ENCODE measurements around the gene PRPF39. TPM values are rescaled to one million over a fixed set of nuclear protein-coding genes. Genes with fewer than 3 reads are reported as not detected.

PRPF39 gene
- total RNA-seq, 2 experiments from 2014 or later = 58.9 to 64.3 TPM

DNA sequence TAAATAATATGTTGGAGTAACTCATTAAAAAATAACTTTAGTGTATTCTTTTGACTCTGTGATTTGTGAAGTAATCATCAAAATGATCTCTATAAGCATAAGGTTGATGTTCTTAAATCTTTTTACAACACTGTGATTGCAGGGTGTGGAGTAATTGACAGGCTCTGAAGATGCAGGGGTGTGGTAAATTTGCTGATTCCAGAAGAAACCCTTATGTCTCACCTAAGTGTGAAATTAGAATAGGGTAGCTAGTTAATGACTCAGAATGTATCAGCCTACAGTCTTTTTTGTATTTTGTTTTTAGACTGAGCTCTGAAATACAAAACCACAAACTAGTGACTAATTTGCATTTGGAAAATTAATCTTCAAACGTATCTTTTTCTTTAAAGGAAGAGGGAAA lies 5.9 kb downstream of the PRPF39 start:
- H3K9me3 Mint-ChIP-seq = no peaks in the 10 kb centered on the region
- peak overlapping the region; percentile 17 for H3K4me3 Mint-ChIP-seq
- no peak for TF ChIP-seq CTCF (IDR thresholded peaks at IDR 0.05)
- intact Hi-C loops (cut with DNase I, micrococcal nuclease) = no loop called here
- Histone ChIP-seq H3K27ac (ENCODE audit: low read depth in 1 of 2, low read length in 2 of 2) (no peak overlapping the region), H3K4me3 (ENCODE audit: low read length) (no peak overlapping the region), H3K27me3 (ENCODE audit: control insufficient read depth in 1 of 2, insufficient read depth in 2 of 2, low read length in 2 of 2) (no peaks in the 10 kb centered on the region), H3K4me1 (ENCODE audit: insufficient read depth, low read length) (peaks cover 24% of the 10 kb centered on the region), H3K9me3 (ENCODE audit: control insufficient read depth in 1 of 2, insufficient read depth in 1 of 2, low read length in 2 of 2) (peaks cover 0 to 3% of the 10 kb centered on the region in 2 experiments), H3K36me3 (ENCODE audit: insufficient read depth, low read length) (no peaks in the 10 kb centered on the region)
- ATAC-seq (ENCODE audit: poor library complexity) (peak; percentile 61), DNase-seq (peak in 2 of 14 experiments; percentile 7 to 10)
- peak overlapping the region; percentile 59 for H3K27ac Mint-ChIP-seq
- ChIA-PET CTCF (no interaction called here), POLR2A (no interaction called here)
- no peaks in the 10 kb centered on the region for H3K27me3 Mint-ChIP-seq
- H3K4me1 Mint-ChIP-seq (ENCODE audit: low read depth) = peaks cover 75% of the 10 kb centered on the region
- H3K36me3 Mint-ChIP-seq (ENCODE audit: low read depth) = peaks cover 23% of the 10 kb centered on the region

GRCh38 chr14:45091710-45092109 lies 7.8 kb downstream of the PRPF39 start:
- Histone ChIP-seq H3K36me3 (ENCODE audit: insufficient read depth, low read length) (peaks cover 18% of the 10 kb centered on the region), H3K27me3 (ENCODE audit: control insufficient read depth in 1 of 2, insufficient read depth in 2 of 2, low read length in 2 of 2) (no peaks in the 10 kb centered on the region), H3K27ac (ENCODE audit: low read depth in 1 of 2, low read length in 2 of 2) (no peak overlapping the region), H3K9me3 (ENCODE audit: control insufficient read depth in 1 of 2, insufficient read depth in 1 of 2, low read length in 2 of 2) (peaks cover 0 to 3% of the 10 kb centered on the region in 2 experiments), H3K4me3 (ENCODE audit: low read length) (no peak overlapping the region), H3K4me1 (ENCODE audit: insufficient read depth, low read length) (peaks cover 16% of the 10 kb centered on the region)
- intact Hi-C loops (cut with DNase I, micrococcal nuclease) = no loop called here
- Mint-ChIP-seq H3K27me3 (no peaks in the 10 kb centered on the region), H3K4me1 (ENCODE audit: low read depth) (peaks cover 63% of the 10 kb centered on the region), H3K4me3 (no peak overlapping the region), H3K9me3 (no peaks in the 10 kb centered on the region), H3K27ac (no peak overlapping the region), H3K36me3 (ENCODE audit: low read depth) (peaks cover 35% of the 10 kb centered on the region)
- no peak for DNase-seq
- no peak for TF ChIP-seq CTCF (IDR thresholded peaks at IDR 0.05)
- no peak for ATAC-seq (ENCODE audit: poor library complexity)
- POLR2A ChIA-PET = no interaction called here
- CTCF ChIA-PET = no interaction called here

DNA sequence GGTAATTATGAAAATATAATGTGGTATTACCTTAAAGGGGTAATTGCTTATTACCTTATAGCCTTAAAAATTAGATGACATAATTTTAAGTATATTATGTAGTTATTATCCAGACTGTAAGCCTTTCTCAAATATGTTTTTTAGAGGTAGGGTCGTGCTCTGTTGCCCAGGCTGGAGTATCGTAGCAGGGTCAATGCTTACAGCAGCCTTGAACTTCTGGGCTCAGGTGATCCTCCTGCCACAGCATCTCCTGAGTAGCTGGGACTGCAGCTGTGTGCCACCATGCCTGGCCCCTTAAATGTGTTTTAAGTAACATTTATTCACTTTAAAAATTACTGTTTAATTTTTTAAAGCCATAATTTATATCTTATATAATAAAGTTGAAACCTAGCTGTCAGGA lies 10.4 kb downstream of the PRPF39 start:
- ChIA-PET POLR2A (no interaction called here), CTCF (interaction anchor here (1.1 kb wide), 1 partner anchor 174 kb away, joined by 3 read pairs; no protein-coding TSS in a partner anchor)
- H3K27me3 Mint-ChIP-seq = no peaks in the 10 kb centered on the region
- Histone ChIP-seq H3K36me3 (ENCODE audit: insufficient read depth, low read length) (peaks cover 37% of the 10 kb centered on the region), H3K4me1 (ENCODE audit: insufficient read depth, low read length) (peaks cover 3% of the 10 kb centered on the region), H3K9me3 (ENCODE audit: control insufficient read depth in 1 of 2, insufficient read depth in 1 of 2, low read length in 2 of 2) (peaks cover 0 to 3% of the 10 kb centered on the region in 2 experiments), H3K27me3 (ENCODE audit: control insufficient read depth in 1 of 2, insufficient read depth in 2 of 2, low read length in 2 of 2) (no peaks in the 10 kb centered on the region), H3K4me3 (ENCODE audit: low read length) (no peak overlapping the region), H3K27ac (ENCODE audit: low read depth in 1 of 2, low read length in 2 of 2) (no peak overlapping the region)
- DNase-seq = no peak
- TF ChIP-seq CTCF (IDR thresholded peaks at IDR 0.05) = no peak
- H3K4me3 Mint-ChIP-seq = no peak overlapping the region
- peaks cover 45% of the 10 kb centered on the region for H3K4me1 Mint-ChIP-seq (ENCODE audit: low read depth)
- no peaks in the 10 kb centered on the region for H3K9me3 Mint-ChIP-seq
- ATAC-seq (ENCODE audit: poor library complexity) = no peak
- intact Hi-C loops (cut with DNase I, micrococcal nuclease) = no loop called here
- no peak overlapping the region for H3K27ac Mint-ChIP-seq
- H3K36me3 Mint-ChIP-seq (ENCODE audit: low read depth) = peaks cover 56% of the 10 kb centered on the region
